Measurements from ENCODE around the gene TSSK6.

GRCh38 chr19:19520989-19521388, 5.6 kb upstream of the TSSK6 start:
- TF ChIP-seq, protein P1, sequence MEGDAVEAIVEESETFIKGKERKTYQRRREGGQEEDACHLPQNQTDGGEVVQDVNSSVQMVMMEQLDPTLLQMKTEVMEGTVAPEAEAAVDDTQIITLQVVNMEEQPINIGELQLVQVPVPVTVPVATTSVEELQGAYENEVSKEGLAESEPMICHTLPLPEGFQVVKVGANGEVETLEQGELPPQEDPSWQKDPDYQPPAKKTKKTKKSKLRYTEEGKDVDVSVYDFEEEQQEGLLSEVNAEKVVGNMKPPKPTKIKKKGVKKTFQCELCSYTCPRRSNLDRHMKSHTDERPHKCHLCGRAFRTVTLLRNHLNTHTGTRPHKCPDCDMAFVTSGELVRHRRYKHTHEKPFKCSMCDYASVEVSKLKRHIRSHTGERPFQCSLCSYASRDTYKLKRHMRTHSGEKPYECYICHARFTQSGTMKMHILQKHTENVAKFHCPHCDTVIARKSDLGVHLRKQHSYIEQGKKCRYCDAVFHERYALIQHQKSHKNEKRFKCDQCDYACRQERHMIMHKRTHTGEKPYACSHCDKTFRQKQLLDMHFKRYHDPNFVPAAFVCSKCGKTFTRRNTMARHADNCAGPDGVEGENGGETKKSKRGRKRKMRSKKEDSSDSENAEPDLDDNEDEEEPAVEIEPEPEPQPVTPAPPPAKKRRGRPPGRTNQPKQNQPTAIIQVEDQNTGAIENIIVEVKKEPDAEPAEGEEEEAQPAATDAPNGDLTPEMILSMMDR (IDR thresholded peaks at IDR 0.05; ENCODE audit: poor library complexity) = no peak
- no peak for TF ChIP-seq EZH2 (IDR thresholded peaks at IDR 0.05; ENCODE audit: borderline replicate concordance)

All from hepatocyte (in vitro differentiated cells).